IPS-18a (cell line): ENCODE results near the gene CIP2A.

Experiments
- H3K27ac ChIP-seq: one replicate; pipeline ENCODE4 v1.5.1; 2013; ENCODE audit warnings: low read length
- H3K27me3 ChIP-seq: one replicate; pipeline ENCODE4 v1.6.1; 2013; ENCODE audit warnings: mild to moderate bottlenecking, low read length; ENCODE audit not compliant: control insufficient read depth, insufficient read depth
- H3K36me3 ChIP-seq: one replicate; pipeline ENCODE4 v1.6.1; 2013; ENCODE audit warnings: low read depth, low read length; ENCODE audit not compliant: control insufficient read depth
- H3K4me1 ChIP-seq: one replicate; pipeline ENCODE4 v1.6.1; 2013; ENCODE audit warnings: low read depth, low read length; ENCODE audit not compliant: control insufficient read depth
- H3K4me3 ChIP-seq: one replicate; pipeline ENCODE4 v1.5.1; 2013; ENCODE audit warnings: low read length
- H3K9ac ChIP-seq: one replicate; pipeline ENCODE4 v1.6.1; 2013; ENCODE audit warnings: mild to moderate bottlenecking, low read length, moderate library complexity
- H3K9me3 ChIP-seq: one replicate; pipeline ENCODE4 v1.6.1; 2013; ENCODE audit warnings: low read depth, low read length; ENCODE audit not compliant: control insufficient read depth

CIP2A gene

DNA sequence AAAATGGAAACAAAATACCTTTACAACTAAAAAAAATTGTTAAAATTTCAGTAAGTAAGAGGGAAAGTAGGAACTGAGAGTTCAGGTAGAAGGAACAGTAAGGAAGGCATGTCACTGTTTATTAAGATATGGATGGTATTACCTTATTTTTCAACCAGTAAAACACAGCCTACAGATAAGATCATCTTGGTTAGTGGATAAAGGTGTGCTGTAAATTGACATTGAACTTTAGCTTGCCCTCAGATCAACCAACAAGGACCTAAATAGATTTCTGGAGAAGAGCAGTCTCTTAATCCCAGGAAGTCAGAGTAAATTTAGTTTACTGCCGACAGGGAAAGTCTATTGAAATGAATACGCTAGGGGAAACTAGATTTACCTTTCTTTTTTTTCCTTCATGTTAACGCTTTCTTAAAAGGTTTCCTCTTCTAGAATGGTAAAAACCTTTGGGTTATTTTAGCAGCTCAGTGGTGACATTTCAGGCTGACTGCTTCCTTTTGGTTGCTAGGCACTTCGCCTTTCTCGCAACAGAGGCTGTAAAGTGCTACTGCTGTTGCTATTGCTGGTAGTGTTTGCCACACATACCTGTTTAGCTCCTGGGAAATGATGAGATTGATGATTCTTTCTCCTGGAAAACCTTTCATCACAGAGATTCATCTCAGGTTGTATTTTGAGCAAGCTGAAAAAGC is 13.2 kb upstream of the CIP2A start:
- no peak overlapping the region for H3K27ac ChIP-seq
- no peak overlapping the region for H3K9ac ChIP-seq
- no peaks in the 10 kb centered on the region for H3K27me3 ChIP-seq
- no peaks in the 10 kb centered on the region for H3K36me3 ChIP-seq
- H3K9me3 ChIP-seq, result no peaks in the 10 kb centered on the region
- peaks cover 3% of the 10 kb centered on the region for H3K4me1 ChIP-seq
- H3K4me3 ChIP-seq, result no peak overlapping the region

DNA sequence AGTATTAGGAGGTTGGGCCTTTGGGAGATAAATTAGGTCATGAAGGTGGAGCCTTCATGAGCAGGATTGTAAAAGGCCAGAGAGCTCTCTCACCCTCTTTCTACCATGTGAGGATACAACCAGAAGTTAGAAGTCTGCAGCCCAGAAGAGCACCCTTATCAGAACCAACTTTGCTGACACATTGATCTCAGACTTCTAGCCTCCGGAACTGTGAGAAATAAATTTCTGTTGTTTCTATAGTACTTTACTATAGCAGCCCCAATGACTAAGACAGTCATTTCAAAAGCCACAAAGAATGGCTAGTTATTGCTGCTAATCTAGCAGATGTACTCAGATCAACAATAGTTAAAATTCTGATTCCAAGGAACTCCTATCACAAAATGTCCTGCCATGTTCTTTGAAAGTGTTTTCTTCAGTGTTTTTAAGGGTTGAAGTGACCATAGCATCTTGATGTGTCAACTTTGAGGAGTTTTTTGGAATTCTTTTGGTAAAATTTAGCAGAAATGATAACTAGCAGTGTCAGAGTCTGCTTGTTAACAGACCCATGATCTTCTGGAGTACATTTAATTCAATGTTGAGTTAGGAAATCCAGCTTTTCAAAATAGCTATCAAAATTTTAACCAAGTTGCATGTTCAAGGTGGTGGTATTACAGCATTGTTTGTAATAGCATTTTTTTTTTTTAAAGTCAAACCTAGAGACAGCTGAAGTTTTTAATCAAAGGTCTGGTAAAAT is 10.6 kb upstream of the CIP2A start:
- Histone ChIP-seq H3K9ac (no peak overlapping the region), H3K36me3 (no peaks in the 10 kb centered on the region), H3K4me3 (no peak overlapping the region), H3K27ac (no peak overlapping the region), H3K9me3 (no peaks in the 10 kb centered on the region), H3K27me3 (no peaks in the 10 kb centered on the region), H3K4me1 (peaks cover 3% of the 10 kb centered on the region)

DNA sequence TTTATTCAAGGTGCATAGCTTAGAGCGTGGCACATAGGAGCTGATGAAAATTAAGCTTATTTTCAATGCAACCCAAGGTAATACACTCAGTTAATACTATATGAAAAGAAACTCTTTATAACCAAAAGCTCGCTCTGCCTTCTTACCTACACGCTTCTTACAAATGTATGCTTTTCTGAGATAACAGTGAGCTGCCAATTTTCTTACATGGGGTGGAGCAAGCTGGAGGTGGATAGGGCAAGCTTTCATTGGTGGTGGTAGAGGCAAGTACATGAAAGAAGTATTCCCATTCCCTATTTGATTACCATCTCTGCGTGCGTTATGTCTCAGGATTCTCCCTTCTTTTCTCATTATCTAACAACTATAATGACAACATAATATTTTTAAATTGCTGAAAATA is 9.1 kb upstream of the CIP2A start:
- H3K36me3 ChIP-seq, result no peaks in the 10 kb centered on the region
- H3K27me3 ChIP-seq, result no peaks in the 10 kb centered on the region
- no peak overlapping the region for H3K4me3 ChIP-seq
- no peaks in the 10 kb centered on the region for H3K9me3 ChIP-seq
- H3K4me1 ChIP-seq, result peaks cover 3% of the 10 kb centered on the region
- no peak overlapping the region for H3K9ac ChIP-seq
- H3K27ac ChIP-seq, result no peak overlapping the region

DNA sequence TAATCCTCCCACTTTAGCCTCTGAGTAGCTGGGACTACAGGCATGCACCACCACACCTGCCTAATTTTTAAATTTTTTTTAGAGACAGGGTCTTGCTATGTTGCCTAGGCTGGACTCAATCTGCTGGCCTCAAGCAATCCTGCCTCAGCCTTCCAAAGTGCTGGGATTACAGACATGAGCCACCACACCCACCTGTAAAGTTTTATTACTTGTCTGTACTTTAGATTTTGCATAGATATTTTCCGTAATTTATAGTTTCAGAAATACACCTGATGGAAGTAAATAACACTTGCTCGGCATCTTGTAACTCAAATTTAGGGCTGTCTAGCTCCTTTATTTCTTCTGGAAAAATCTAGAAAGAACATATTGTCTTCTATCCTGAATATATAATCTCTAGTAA is 6.1 kb upstream of the CIP2A start:
- Histone ChIP-seq H3K36me3 (no peaks in the 10 kb centered on the region), H3K4me1 (no peaks in the 10 kb centered on the region), H3K27ac (no peak overlapping the region), H3K27me3 (no peaks in the 10 kb centered on the region), H3K9me3 (no peaks in the 10 kb centered on the region), H3K4me3 (no peak overlapping the region), H3K9ac (no peak overlapping the region)

DNA sequence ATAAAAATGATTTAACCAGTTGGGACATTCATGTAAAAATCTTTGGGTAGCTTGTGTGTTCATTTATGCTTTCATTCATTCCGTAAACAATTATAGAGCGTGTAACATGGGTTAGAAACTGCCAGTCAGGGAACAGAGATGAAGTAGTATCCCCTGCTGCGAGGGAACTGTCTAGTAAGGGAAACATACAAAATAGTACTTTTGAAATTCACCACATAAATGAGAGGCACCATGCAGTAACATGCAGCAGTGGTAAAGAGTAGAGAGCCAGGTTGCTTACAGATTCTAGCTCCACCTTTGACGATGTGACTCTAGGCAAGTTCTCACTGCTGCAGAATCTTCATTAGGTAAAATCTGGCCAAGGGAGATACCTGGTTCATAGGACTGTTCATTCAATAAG is 1.2 kb upstream of the CIP2A start:
- H3K36me3 ChIP-seq, result no peaks in the 10 kb centered on the region
- peaks cover 10% of the 10 kb centered on the region for H3K4me1 ChIP-seq
- no peaks in the 10 kb centered on the region for H3K9me3 ChIP-seq
- H3K9ac ChIP-seq, result peak overlapping the region; percentile 91
- peak overlapping the region; percentile 96 for H3K4me3 ChIP-seq
- no peak overlapping the region for H3K27ac ChIP-seq
- H3K27me3 ChIP-seq, result no peaks in the 10 kb centered on the region

DNA sequence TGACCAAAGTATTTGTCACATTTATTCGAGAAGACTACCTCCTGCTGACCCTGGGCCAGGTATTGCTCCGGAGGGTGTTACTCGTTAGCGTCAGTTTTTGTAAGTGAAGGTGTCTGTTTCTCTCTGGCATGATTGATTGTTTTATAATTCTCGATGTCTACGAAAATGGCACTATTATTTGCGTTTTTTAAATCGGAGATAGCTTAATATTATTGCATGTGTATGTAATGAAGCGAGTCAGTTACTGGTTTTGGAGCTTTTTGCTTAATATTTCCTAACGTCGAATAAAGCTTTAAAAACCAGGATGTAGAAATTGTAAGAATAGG is 723 bp upstream of the CIP2A start:
- Histone ChIP-seq H3K27me3 (no peaks in the 10 kb centered on the region), H3K9me3 (no peaks in the 10 kb centered on the region), H3K9ac (peak overlapping the region; percentile 91), H3K4me1 (peaks cover 10% of the 10 kb centered on the region), H3K36me3 (peaks cover 3% of the 10 kb centered on the region), H3K4me3 (peak overlapping the region; percentile 96), H3K27ac (peak overlapping the region; percentile 85)

DNA sequence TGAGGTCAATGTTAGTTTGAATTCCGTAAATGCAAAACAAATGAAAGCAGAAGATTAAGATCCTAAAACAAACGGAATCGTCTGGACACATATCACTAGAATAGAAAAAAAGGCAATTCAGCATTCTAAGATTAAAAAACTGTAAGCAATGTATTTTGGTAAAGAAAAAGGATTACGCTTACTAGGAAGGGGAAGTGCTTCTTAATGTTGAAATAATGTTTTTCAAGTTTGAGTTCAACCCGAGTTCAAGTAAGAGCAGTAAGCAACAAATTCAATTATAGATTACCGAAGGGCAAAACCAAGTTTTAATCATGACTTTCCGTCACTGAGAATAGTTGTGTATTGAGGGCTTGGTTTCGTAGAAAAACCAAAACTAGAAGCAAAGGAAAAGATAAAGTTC is 637 bp downstream of the CIP2A start:
- Histone ChIP-seq H3K36me3 (peaks cover 16% of the 10 kb centered on the region), H3K4me1 (peaks cover 10% of the 10 kb centered on the region), H3K9ac (peak overlapping the region; percentile 91), H3K9me3 (no peaks in the 10 kb centered on the region), H3K4me3 (peak overlapping the region; percentile 96), H3K27me3 (no peaks in the 10 kb centered on the region), H3K27ac (peak overlapping the region; percentile 81)

DNA sequence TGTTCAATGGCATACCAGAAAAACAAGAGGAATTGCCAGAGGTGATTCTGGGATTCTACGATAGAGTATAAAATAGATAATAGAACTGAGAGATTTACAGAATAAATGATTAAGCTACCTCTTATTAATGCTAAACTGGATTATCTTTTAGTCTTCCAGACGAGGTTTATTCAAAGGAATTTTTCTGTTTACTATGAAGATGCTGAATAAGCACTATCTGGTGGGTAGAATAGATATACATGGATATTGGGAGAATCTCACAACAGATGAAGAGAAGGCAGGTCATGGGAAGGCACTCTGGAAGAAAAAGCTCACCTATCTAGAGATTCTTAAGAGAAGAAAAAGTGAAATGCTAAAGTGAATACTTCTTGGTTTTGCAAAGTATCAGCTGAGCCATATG is 11.2 kb downstream of the CIP2A start:
- Histone ChIP-seq H3K27ac (no peak overlapping the region), H3K36me3 (peaks cover 58% of the 10 kb centered on the region), H3K9me3 (no peaks in the 10 kb centered on the region), H3K9ac (no peak overlapping the region), H3K27me3 (no peaks in the 10 kb centered on the region), H3K4me3 (no peak overlapping the region), H3K4me1 (peaks cover 34% of the 10 kb centered on the region)

DNA sequence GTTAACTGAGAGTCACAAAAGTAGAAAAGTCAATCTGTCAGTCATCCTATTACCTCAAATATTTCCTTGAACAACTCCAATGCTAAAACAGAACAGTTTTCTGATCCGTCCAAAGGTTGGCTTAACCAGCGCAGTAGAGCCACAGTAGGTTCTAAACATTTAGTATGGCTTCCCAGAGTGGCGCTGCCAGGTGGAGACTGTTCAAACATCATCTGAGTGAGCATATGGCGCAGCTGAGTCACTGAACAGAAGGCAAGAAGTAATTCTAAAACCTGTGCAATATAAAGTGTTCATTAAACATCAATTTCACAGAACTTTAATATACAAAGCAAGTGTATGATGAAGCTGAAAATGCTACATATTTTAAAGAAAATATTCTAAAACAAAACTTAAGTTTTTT is 19.9 kb downstream of the CIP2A start:
- H3K9me3 ChIP-seq, result no peaks in the 10 kb centered on the region
- H3K4me1 ChIP-seq, result no peaks in the 10 kb centered on the region
- no peaks in the 10 kb centered on the region for H3K27me3 ChIP-seq
- no peak overlapping the region for H3K4me3 ChIP-seq
- H3K36me3 ChIP-seq, result peaks cover 38% of the 10 kb centered on the region
- H3K9ac ChIP-seq, result no peak overlapping the region
- H3K27ac ChIP-seq, result no peak overlapping the region

DNA sequence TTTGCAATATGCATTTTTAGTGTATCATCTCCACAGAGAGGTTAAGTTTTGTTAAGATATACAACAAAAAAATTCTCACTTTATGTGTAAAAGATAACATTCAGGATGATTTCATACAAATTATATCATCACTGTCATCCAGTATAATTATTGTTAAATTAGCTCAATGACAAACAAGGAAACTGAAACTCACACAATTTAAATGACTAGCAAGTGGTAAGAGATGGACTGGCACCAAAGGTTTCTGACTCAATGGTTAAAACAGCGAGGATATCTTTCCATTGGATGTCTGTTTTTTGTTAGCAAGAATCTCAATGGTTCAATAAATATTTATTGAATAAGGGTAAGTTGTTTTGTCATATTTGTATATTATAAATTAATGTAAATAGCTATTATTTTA is 22.6 kb downstream of the CIP2A start:
- Histone ChIP-seq H3K27ac (no peak overlapping the region), H3K9me3 (no peaks in the 10 kb centered on the region), H3K4me3 (no peak overlapping the region), H3K36me3 (peaks cover 44% of the 10 kb centered on the region), H3K4me1 (no peaks in the 10 kb centered on the region), H3K9ac (no peak overlapping the region), H3K27me3 (no peaks in the 10 kb centered on the region)

DNA sequence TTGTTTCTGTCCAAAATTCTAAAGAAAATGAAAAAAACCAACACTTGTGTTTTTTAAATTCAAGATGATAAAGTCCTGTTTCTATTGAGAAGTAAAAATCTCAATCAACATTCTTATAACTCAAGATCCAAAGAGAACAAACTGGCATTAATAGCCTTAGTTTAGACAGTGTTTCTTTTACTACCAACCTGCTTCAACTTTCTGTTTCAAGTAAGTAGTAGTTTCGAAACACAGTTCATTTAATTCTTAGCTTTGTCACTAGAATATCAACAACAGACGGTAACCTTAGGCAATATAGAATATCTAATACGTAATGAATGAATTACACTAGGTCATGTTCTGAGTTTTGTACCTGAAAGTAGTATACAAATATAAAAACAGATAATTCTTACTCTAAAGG is 23.7 kb downstream of the CIP2A start:
- Histone ChIP-seq H3K4me1 (no peaks in the 10 kb centered on the region), H3K9ac (no peak overlapping the region), H3K27me3 (no peaks in the 10 kb centered on the region), H3K27ac (no peak overlapping the region), H3K9me3 (no peaks in the 10 kb centered on the region), H3K36me3 (peaks cover 53% of the 10 kb centered on the region), H3K4me3 (no peak overlapping the region)

DNA sequence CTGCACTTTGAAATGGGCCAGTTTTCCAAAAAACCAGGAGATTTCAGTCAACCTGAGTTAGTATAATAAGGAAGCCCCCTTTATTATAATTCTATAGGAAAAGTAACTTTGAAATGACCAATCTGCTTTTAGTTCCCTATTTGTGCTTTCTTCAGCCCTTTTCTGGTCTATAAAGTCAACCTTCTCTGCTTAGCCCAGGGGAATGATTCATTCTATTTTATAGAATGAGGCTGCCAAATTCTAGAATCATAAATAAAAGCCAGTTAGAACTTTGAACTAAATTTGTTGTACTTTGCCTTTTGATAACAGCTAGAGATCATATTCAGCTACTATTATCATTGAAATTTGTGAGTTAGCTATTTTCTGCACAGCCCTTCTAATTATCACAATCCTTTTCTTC is 24.7 kb downstream of the CIP2A start:
- no peaks in the 10 kb centered on the region for H3K4me1 ChIP-seq
- no peaks in the 10 kb centered on the region for H3K9me3 ChIP-seq
- no peak overlapping the region for H3K27ac ChIP-seq
- no peak overlapping the region for H3K4me3 ChIP-seq
- peaks cover 62% of the 10 kb centered on the region for H3K36me3 ChIP-seq
- H3K27me3 ChIP-seq, result no peaks in the 10 kb centered on the region
- no peak overlapping the region for H3K9ac ChIP-seq
